Astrocyte (in vitro differentiated cells and primary cell): ENCODE data around the gene TXNDC15. TPM values are rescaled to one million over a fixed set of nuclear protein-coding genes. Genes with fewer than 3 reads are reported as not detected.

Source experiments
- DNase-seq: peaks from one replicate; pipeline ENCODE4 v3.0.0-alpha.2; 2010; ENCODE audit warnings: low read depth
- FAIRE-seq: peaks from 2 replicates; lab custom pipeline; 2011; peaks lifted over from hg19 to GRCh38; lab: Jason Lieb, UNC
- H2AFZ ChIP-seq: 2 replicates; pipeline ENCODE4 v1.6.0; 2012; ENCODE audit warnings: low read depth, low read length, inconsistent platforms
- H3K27ac ChIP-seq: 2 replicates; pipeline ENCODE4 v1.5.1; 2011; ENCODE audit warnings: low read depth, low read length, inconsistent platforms
- H3K27me3 ChIP-seq: 2 replicates; pipeline ENCODE4 v1.6.0; 2011; ENCODE audit warnings: low read length, inconsistent platforms; ENCODE audit not compliant: insufficient read depth
- H3K36me3 ChIP-seq: 2 replicates; pipeline ENCODE4 v1.5.1; 2011; ENCODE audit warnings: low read length, inconsistent platforms; ENCODE audit not compliant: insufficient read depth
- H3K4me1 ChIP-seq: 2 replicates; pipeline ENCODE4 v1.5.1; 2011; ENCODE audit warnings: low read length, inconsistent platforms; ENCODE audit not compliant: insufficient read depth
- H3K4me2 ChIP-seq: 2 replicates; pipeline ENCODE4 v1.6.0; 2012; ENCODE audit warnings: low read length, inconsistent platforms
- H3K4me3 ChIP-seq: 2 replicates; pipeline ENCODE4 v1.5.1; 2011; ENCODE audit warnings: low read depth, mild to moderate bottlenecking, low read length, inconsistent platforms; ENCODE audit not compliant: insufficient read depth
- H3K79me2 ChIP-seq: 2 replicates; pipeline ENCODE4 v1.6.0; 2012; ENCODE audit warnings: mild to moderate bottlenecking, low read length, inconsistent platforms; ENCODE audit not compliant: insufficient read depth
- H3K9ac ChIP-seq: 2 replicates; pipeline ENCODE4 v1.6.0; 2012; ENCODE audit warnings: mild to moderate bottlenecking, low read length, inconsistent platforms
- H3K9me3 ChIP-seq: 2 replicates; pipeline ENCODE4 v1.5.1; 2012; ENCODE audit warnings: low read depth, mild to moderate bottlenecking, low read length, inconsistent platforms; ENCODE audit not compliant: insufficient read depth
- H4K20me1 ChIP-seq: 2 replicates; pipeline ENCODE4 v1.6.0; 2012; ENCODE audit warnings: low read length, inconsistent platforms; ENCODE audit not compliant: insufficient read depth
- H3K27ac Mint-ChIP-seq: one replicate; pipeline ENCODE4 v1.8.0; 2021; ENCODE audit warnings: mild to moderate bottlenecking, mixed read lengths; ENCODE audit not compliant: unreplicated experiment
- H3K27me3 Mint-ChIP-seq: one replicate; pipeline ENCODE4 v1.8.0; 2021; ENCODE audit warnings: low read depth, mixed read lengths; ENCODE audit not compliant: unreplicated experiment
- H3K36me3 Mint-ChIP-seq: one replicate; pipeline ENCODE4 v1.8.0; 2021; ENCODE audit warnings: low read depth, mixed read lengths; ENCODE audit not compliant: unreplicated experiment
- H3K4me1 Mint-ChIP-seq: one replicate; pipeline ENCODE4 v1.8.0; 2021; ENCODE audit warnings: low read depth, mixed read lengths; ENCODE audit not compliant: unreplicated experiment
- H3K4me3 Mint-ChIP-seq: one replicate; pipeline ENCODE4 v1.8.0; 2021; ENCODE audit warnings: mild to moderate bottlenecking, moderate library complexity, mixed read lengths; ENCODE audit not compliant: unreplicated experiment
- H3K9me3 Mint-ChIP-seq: one replicate; pipeline ENCODE4 v1.8.0; 2021; ENCODE audit warnings: mild to moderate bottlenecking, mixed read lengths; ENCODE audit not compliant: unreplicated experiment
- EZH2 ChIP-seq: IDR thresholded peaks from 2 replicates; pipeline ENCODE4 v1.6.1; 2012; ENCODE audit warnings: mild to moderate bottlenecking, low read length, inconsistent platforms; ENCODE audit not compliant: insufficient read depth
- total RNA-seq: library from RNA; stranded (reverse); gene quantifications from 2 replicates; pipeline ENCODE4 v1.2.1, GENCODE V29; 2021
- TF ChIP-seq, protein P1 (sequence below): IDR thresholded peaks from 2 replicates; pipeline ENCODE4 v1.5.1; 2011; ENCODE audit warnings: low read depth, mild to moderate bottlenecking, inconsistent platforms, low read length, moderate library complexity; ENCODE audit not compliant: insufficient read depth

Gene TXNDC15
- total RNA-seq, 1 donor from 2014 or later: 65.6 TPM

DNA sequence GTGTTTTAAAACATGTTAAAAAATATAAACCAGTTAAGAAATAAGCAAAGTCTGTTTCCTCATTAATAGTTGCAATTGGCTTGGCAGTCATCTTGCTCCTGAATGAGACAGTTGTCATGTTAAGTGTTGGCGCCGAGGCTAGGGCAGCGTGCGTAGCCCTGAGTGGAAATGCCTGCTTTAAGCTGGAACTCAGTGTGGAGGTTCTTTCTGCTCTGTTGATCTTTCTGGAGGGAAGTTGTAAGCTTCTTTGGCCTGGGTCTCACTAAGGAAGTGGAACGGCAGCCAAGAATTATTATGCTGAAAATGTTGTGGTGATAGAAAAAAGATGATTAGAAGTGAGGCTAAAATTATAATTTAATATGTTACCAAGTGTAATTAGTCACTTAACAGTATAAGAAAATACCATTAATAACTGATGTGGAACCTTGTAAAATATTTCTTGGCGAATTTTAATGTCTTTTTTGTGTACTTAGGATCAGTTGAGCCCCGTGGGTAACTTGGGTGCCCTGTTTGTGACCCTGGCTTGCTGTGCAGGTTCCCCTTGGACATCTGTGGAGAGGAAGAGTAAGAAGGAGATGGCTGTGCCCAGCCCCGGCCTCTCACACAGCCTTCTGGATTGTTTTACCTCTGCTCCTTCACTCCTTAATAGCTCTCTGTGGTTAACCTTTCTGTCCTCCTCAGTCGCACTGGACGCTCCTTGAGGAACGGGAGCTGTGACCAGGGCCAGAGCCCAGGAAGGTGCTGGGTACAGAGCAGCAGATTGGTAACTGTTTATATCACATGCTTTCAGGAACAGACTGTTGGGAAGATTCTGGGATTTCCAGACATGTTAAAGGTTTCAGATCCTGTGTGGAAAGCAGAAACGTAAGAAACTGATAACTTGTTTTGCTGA is 61.8 kb downstream of the TXNDC15 start:
- no peak for TF ChIP-seq EZH2
- TF ChIP-seq, protein P1, sequence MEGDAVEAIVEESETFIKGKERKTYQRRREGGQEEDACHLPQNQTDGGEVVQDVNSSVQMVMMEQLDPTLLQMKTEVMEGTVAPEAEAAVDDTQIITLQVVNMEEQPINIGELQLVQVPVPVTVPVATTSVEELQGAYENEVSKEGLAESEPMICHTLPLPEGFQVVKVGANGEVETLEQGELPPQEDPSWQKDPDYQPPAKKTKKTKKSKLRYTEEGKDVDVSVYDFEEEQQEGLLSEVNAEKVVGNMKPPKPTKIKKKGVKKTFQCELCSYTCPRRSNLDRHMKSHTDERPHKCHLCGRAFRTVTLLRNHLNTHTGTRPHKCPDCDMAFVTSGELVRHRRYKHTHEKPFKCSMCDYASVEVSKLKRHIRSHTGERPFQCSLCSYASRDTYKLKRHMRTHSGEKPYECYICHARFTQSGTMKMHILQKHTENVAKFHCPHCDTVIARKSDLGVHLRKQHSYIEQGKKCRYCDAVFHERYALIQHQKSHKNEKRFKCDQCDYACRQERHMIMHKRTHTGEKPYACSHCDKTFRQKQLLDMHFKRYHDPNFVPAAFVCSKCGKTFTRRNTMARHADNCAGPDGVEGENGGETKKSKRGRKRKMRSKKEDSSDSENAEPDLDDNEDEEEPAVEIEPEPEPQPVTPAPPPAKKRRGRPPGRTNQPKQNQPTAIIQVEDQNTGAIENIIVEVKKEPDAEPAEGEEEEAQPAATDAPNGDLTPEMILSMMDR: no peak

DNA sequence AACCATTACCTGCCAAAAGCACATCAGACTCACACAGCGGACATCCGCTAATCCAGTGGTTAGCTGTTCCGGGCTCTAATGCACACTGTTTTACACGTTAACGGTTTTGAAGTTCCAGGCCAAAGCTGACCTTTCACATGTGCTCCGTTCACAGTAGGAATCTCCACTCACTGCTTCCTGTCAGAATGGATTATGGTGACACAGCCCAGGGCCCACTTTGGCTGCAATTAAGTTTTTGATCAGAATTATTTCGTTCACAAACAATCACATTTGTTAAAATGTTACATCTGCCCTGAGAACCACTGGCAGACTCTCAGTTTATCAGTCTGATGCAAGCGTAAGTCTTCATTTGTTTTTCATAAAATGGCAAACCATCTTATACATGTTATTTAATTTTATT is 63.4 kb downstream of the TXNDC15 start:
- FAIRE-seq: no peak
- H3K27me3 Mint-ChIP-seq: no peaks in the 10 kb centered on the region
- no peak overlapping the region for H3K4me3 ChIP-seq
- no peaks in the 10 kb centered on the region for H3K4me1 ChIP-seq
- no peak overlapping the region for H3K9ac ChIP-seq
- H3K27me3 ChIP-seq: no peaks in the 10 kb centered on the region
- H2AFZ ChIP-seq: no peak overlapping the region
- no peak overlapping the region for H3K4me3 Mint-ChIP-seq
- TF ChIP-seq, protein P1: no peak
- TF ChIP-seq EZH2: no peak
- H3K9me3 ChIP-seq: no peaks in the 10 kb centered on the region
- H3K27ac ChIP-seq: no peak overlapping the region
- H3K9me3 Mint-ChIP-seq: no peaks in the 10 kb centered on the region
- H3K4me1 Mint-ChIP-seq: peaks cover 7% of the 10 kb centered on the region
- no peak overlapping the region for H3K4me2 ChIP-seq
- H3K27ac Mint-ChIP-seq: no peak overlapping the region
- DNase-seq: no peak
- H3K36me3 ChIP-seq: no peaks in the 10 kb centered on the region
- peaks cover 7% of the 10 kb centered on the region for H3K36me3 Mint-ChIP-seq
- H4K20me1 ChIP-seq: no peaks in the 10 kb centered on the region
- H3K79me2 ChIP-seq: no peaks in the 10 kb centered on the region

More for the DNA sequence above, 61.8 kb downstream of the TXNDC15 start:
- Mint-ChIP-seq H3K36me3 (peaks cover 7% of the 10 kb centered on the region), H3K4me3 (no peak overlapping the region), H3K27me3 (no peaks in the 10 kb centered on the region), H3K9me3 (no peaks in the 10 kb centered on the region), H3K4me1 (peaks cover 7% of the 10 kb centered on the region), H3K27ac (no peak overlapping the region)
- DNase-seq: no peak
- Histone ChIP-seq H3K4me3 (no peak overlapping the region), H3K9ac (no peak overlapping the region), H3K79me2 (no peaks in the 10 kb centered on the region), H3K36me3 (no peaks in the 10 kb centered on the region), H3K9me3 (no peaks in the 10 kb centered on the region), H2AFZ (no peak overlapping the region), H3K4me2 (no peak overlapping the region), H3K4me1 (no peaks in the 10 kb centered on the region), H3K27me3 (no peaks in the 10 kb centered on the region), H3K27ac (no peak overlapping the region), H4K20me1 (no peaks in the 10 kb centered on the region)
- FAIRE-seq: no peak

DNA sequence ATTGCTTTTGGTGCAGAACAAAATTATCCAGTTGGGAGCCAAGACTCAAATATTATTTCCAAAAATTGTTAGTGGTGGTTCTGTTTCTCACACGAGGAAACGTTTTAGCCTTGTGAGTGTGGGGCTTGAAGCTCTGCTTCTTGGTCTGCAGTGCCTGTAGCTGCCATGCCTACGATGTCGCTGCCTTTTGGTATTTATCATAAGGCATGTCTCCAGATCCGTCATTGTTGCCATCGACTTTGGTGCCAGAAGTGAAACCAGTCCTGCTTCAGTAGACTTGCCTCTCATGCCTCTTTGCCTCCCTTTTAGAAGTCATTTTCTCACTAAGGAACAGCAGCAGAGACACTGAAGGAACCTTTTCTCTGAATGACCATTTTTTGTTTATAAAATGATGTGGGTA is 63.9 kb downstream of the TXNDC15 start:
- H3K27me3 ChIP-seq: no peaks in the 10 kb centered on the region
- Mint-ChIP-seq H3K36me3 (peaks cover 7% of the 10 kb centered on the region), H3K4me3 (no peak overlapping the region), H3K27ac (no peak overlapping the region), H3K4me1 (peaks cover 7% of the 10 kb centered on the region), H3K9me3 (no peaks in the 10 kb centered on the region), H3K27me3 (no peaks in the 10 kb centered on the region)
- H3K9ac ChIP-seq: no peak overlapping the region
- H3K4me3 ChIP-seq: no peak overlapping the region
- H4K20me1 ChIP-seq: no peaks in the 10 kb centered on the region
- no peaks in the 10 kb centered on the region for H3K36me3 ChIP-seq
- TF ChIP-seq, protein P1: no peak
- no peak for TF ChIP-seq EZH2
- FAIRE-seq (no peak), DNase-seq (no peak)
- H3K27ac ChIP-seq: no peak overlapping the region
- H3K4me2 ChIP-seq: no peak overlapping the region
- H3K4me1 ChIP-seq: no peaks in the 10 kb centered on the region
- no peaks in the 10 kb centered on the region for H3K79me2 ChIP-seq
- H2AFZ ChIP-seq: no peak overlapping the region
- no peaks in the 10 kb centered on the region for H3K9me3 ChIP-seq
